CD14-positive monocyte (primary cell): Measurements from ENCODE around the gene CBX5. TPM values are rescaled to one million over a fixed set of nuclear protein-coding genes. Genes with fewer than 3 reads are reported as not detected.

Experiments
- DNase-seq, 3 donors: peaks; one replicate each; pipeline ENCODE4 v3.0.0-alpha.2; 2011 to 2022
- H2AFZ ChIP-seq: 2 replicates; pipeline ENCODE4 v1.6.0; 2012; ENCODE audit warnings: mild to moderate bottlenecking, low read depth, low read length, inconsistent platforms; ENCODE audit not compliant: insufficient read depth, poor library complexity, severe bottlenecking
- H3K27ac ChIP-seq, 2 donors: 1 replicate in 1 of 2; 2 replicates in 1 of 2; pipeline ENCODE4 v1.5.1; 2012 to 2013; ENCODE audit warnings: low read length in 2 of 2, control low read depth in 1 of 2, inconsistent platforms in 1 of 2, low read depth in 1 of 2, mild to moderate bottlenecking in 1 of 2
- H3K27me3 ChIP-seq, 2 donors: one replicate each; pipeline versions ENCODE4 v1.6.0 to v1.6.1; 2011 to 2013; ENCODE audit warnings: low read length in 2 of 2; ENCODE audit not compliant: control insufficient read depth in 2 of 2, insufficient read depth in 2 of 2
- H3K36me3 ChIP-seq, 2 donors: replicated peaks in 1 of 2; 1 replicate in 1 of 2; 2 replicates in 1 of 2; pipeline versions ENCODE4 v1.5.1 to v1.6.1; 2012 to 2013; ENCODE audit warnings: low read length in 2 of 2, control low read depth in 1 of 2, inconsistent platforms in 1 of 2, mild to moderate bottlenecking in 1 of 2; ENCODE audit not compliant: insufficient read depth in 2 of 2, control insufficient read depth in 1 of 2
- H3K4me1 ChIP-seq, 2 donors: 1 replicate in 1 of 2; 2 replicates in 1 of 2; pipeline versions ENCODE4 v1.5.1 to v1.6.1; 2012 to 2013; ENCODE audit warnings: low read length in 2 of 2, control low read depth in 1 of 2, inconsistent platforms in 1 of 2, mild to moderate bottlenecking in 1 of 2, moderate library complexity in 1 of 2; ENCODE audit not compliant: insufficient read depth in 2 of 2, control insufficient read depth in 1 of 2
- H3K4me2 ChIP-seq: replicated peaks from 2 replicates; pipeline ENCODE3; 2012; ENCODE audit warnings: low read length, moderate library complexity, mild to moderate bottlenecking; ENCODE audit not compliant: poor library complexity, severe bottlenecking; ENCODE audit errors: extremely low read depth
- H3K4me3 ChIP-seq, 3 experiments: fragments of 200-600 bp in 1 of 3; sonication (generic) in 1 of 3; replicated peaks in 1 of 3; 1 replicate in 2 of 3; 2 replicates in 1 of 3; pipeline ENCODE4 v1.5.1; 2011 to 2013; ENCODE audit warnings: low read length in 3 of 3, mild to moderate bottlenecking in 3 of 3, control low read depth in 2 of 3, low read depth in 2 of 3, inconsistent platforms in 1 of 3, moderate library complexity in 1 of 3
- H3K79me2 ChIP-seq: 2 replicates; pipeline ENCODE4 v1.6.0; 2012; ENCODE audit warnings: mild to moderate bottlenecking, control low read depth, inconsistent platforms, low read length, moderate library complexity; ENCODE audit not compliant: insufficient read depth
- H3K9ac ChIP-seq: 2 replicates; pipeline ENCODE4 v1.6.0; 2017; ENCODE audit warnings: low read length, mild to moderate bottlenecking; ENCODE audit not compliant: insufficient read depth, poor library complexity, severe bottlenecking
- H3K9me3 ChIP-seq, 2 donors: replicated peaks in 1 of 2; 1 replicate in 1 of 2; 2 replicates in 1 of 2; pipeline versions ENCODE4 v1.5.1 to v1.6.1; 2012 to 2013; ENCODE audit warnings: low read length in 2 of 2, control low read depth in 1 of 2; ENCODE audit not compliant: control insufficient read depth in 1 of 2, insufficient read depth in 1 of 2
- H4K20me1 ChIP-seq: 2 replicates; pipeline ENCODE4 v1.6.0; 2012; ENCODE audit warnings: mild to moderate bottlenecking, low read length, control low read depth, moderate library complexity; ENCODE audit not compliant: insufficient read depth
- H3K27ac Mint-ChIP-seq, 7 donors: one replicate each; pipeline ENCODE4 v1.8.0; 2020; ENCODE audit warnings: mild to moderate bottlenecking in 7 of 7, mixed read lengths in 7 of 7, moderate library complexity in 6 of 7, inconsistent platforms in 2 of 7
- H3K27me3 Mint-ChIP-seq, 3 donors: one replicate each; pipeline ENCODE4 v1.8.0; 2021 to 2022; ENCODE audit warnings: low read depth in 3 of 3, mild to moderate bottlenecking in 3 of 3, mixed read lengths in 3 of 3, moderate library complexity in 3 of 3, inconsistent platforms in 1 of 3
- H3K36me3 Mint-ChIP-seq, 2 donors: one replicate each; pipeline ENCODE4 v1.8.0; 2020; ENCODE audit warnings: mixed read lengths in 2 of 2, inconsistent platforms in 1 of 2, mild to moderate bottlenecking in 1 of 2
- H3K4me1 Mint-ChIP-seq: one replicate; pipeline ENCODE4 v1.8.0; 2020; ENCODE audit warnings: mild to moderate bottlenecking, mixed read lengths
- H3K4me3 Mint-ChIP-seq, 2 donors: one replicate each; pipeline ENCODE4 v1.8.0; 2020; ENCODE audit warnings: mild to moderate bottlenecking in 2 of 2, mixed read lengths in 2 of 2, moderate library complexity in 1 of 2
- H3K9me3 Mint-ChIP-seq, 7 donors: one replicate each; pipeline ENCODE4 v1.8.0; 2020 to 2022; ENCODE audit warnings: mixed read lengths in 7 of 7, mild to moderate bottlenecking in 6 of 7, moderate library complexity in 6 of 7, inconsistent platforms in 2 of 7
- WGBS: methylation state at CpG from one replicate; pipeline ENCODE4 v1.1.5; 2013; ENCODE audit warnings: missing lambda C conversion rate; ENCODE audit not compliant: insufficient coverage; 5-methylcytosine and 5-hydroxymethylcytosine counted together
- intact Hi-C, 2 donors: fragments of 100-400 bp; cut with micrococcal nuclease; formaldehyde crosslinking; loops; one replicate each; pipeline versions ENCODE4 v1.15.0 to v1.15.1; 2023
- polyA plus RNA-seq, 3 donors: library from polyadenylated mRNA; depleted of rRNA in 1 of 3; unstranded in 2 of 3; stranded (reverse) in 1 of 3; fragments of 300-500 nt in 2 of 3; fragments of >200 nt in 1 of 3; fragmentation: Illumina TruSeq in 2 of 3; gene quantifications; 1 replicate in 2 of 3; 2 replicates in 1 of 3; pipeline ENCODE4 v1.2.3, GENCODE V29; 2012 to 2021
- TF ChIP-seq, protein P1 (sequence below): fragments of 200-600 bp; IDR thresholded peaks from one replicate; pipeline ENCODE4 v1.8.0; 2022; ENCODE audit warnings: antibody characterized with exemption, mild to moderate bottlenecking

CBX5 gene
- polyA plus RNA-seq, 3 donors: 2.9 to 5.4 (median 4.8) TPM

- H2AFZ ChIP-seq: no peak overlapping the region
- no peak overlapping the region for H3K4me2 ChIP-seq
- H3K27ac Mint-ChIP-seq: no peak overlapping the region
- TF ChIP-seq, protein P1, sequence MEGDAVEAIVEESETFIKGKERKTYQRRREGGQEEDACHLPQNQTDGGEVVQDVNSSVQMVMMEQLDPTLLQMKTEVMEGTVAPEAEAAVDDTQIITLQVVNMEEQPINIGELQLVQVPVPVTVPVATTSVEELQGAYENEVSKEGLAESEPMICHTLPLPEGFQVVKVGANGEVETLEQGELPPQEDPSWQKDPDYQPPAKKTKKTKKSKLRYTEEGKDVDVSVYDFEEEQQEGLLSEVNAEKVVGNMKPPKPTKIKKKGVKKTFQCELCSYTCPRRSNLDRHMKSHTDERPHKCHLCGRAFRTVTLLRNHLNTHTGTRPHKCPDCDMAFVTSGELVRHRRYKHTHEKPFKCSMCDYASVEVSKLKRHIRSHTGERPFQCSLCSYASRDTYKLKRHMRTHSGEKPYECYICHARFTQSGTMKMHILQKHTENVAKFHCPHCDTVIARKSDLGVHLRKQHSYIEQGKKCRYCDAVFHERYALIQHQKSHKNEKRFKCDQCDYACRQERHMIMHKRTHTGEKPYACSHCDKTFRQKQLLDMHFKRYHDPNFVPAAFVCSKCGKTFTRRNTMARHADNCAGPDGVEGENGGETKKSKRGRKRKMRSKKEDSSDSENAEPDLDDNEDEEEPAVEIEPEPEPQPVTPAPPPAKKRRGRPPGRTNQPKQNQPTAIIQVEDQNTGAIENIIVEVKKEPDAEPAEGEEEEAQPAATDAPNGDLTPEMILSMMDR: no peak
- WGBS: 97% methylated on average over 5 of the region's 5 CpGs
- intact Hi-C loops: no loop called here
- peaks cover 0 to 3% (median 0%) of the 10 kb centered on the region in 7 donors for H3K9me3 Mint-ChIP-seq
- H3K36me3 ChIP-seq: no peaks in the 10 kb centered on the region
- peak overlapping the region in 1 of 2 donors; percentile 27 for H3K4me3 Mint-ChIP-seq
- H3K4me1 Mint-ChIP-seq: peaks cover 6% of the 10 kb centered on the region
- H3K27me3 Mint-ChIP-seq: peaks cover 59 to 71% (median 60%) of the 10 kb centered on the region in 3 donors
- no peaks in the 10 kb centered on the region for H3K36me3 Mint-ChIP-seq
- H3K27me3 ChIP-seq: peaks cover 8 to 46% of the 10 kb centered on the region in 2 donors
- no peaks in the 10 kb centered on the region for H3K79me2 ChIP-seq
- no peak overlapping the region for H3K27ac ChIP-seq
- no peak overlapping the region for H3K4me3 ChIP-seq
- no peaks in the 10 kb centered on the region for H4K20me1 ChIP-seq
- H3K9ac ChIP-seq: no peak overlapping the region
- peaks cover 6 to 11% of the 10 kb centered on the region in 2 donors for H3K4me1 ChIP-seq
- no peaks in the 10 kb centered on the region for H3K9me3 ChIP-seq
- DNase-seq: no peak
These were observed 69.5 kb downstream of the CBX5 start for GRCh38 chr12:54210400-54210790.

DNA sequence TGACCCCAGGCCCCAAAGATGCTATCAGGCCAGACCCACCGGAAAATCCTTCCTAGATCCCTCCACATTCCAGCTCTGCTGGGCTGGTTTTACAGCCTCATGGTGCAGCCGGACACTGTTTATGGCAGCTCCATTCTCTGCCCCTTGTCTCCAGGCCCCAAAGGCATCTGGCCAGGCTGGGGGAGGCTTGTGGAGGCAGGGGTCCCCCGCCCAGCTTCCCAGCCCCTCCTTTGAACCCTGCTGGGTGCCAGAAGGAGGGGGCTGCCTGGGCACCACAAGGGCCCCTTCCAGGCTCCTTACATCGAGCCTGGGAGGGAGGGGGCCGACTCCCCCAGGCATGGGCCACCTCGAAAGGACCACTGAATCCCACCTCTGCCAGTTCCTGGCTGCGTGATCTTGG lies 71.3 kb downstream of the CBX5 start:
- Mint-ChIP-seq H3K4me3 (peak overlapping the region in 1 of 2 donors; percentile 33), H3K4me1 (no peaks in the 10 kb centered on the region), H3K36me3 (no peaks in the 10 kb centered on the region), H3K27ac (no peak overlapping the region), H3K27me3 (peaks cover 61 to 74% (median 71%) of the 10 kb centered on the region in 3 donors), H3K9me3 (peaks cover 0 to 3% (median 0%) of the 10 kb centered on the region in 7 donors)
- H3K36me3 ChIP-seq: no peaks in the 10 kb centered on the region
- no peak overlapping the region for H2AFZ ChIP-seq
- no peak overlapping the region for H3K27ac ChIP-seq
- H3K9me3 ChIP-seq: no peaks in the 10 kb centered on the region
- WGBS: 20% methylated on average over 1 of the region's 7 CpGs
- H3K4me3 ChIP-seq: no peak overlapping the region
- DNase-seq: no peak
- no peaks in the 10 kb centered on the region for H3K79me2 ChIP-seq
- H3K27me3 ChIP-seq: peaks cover 8 to 57% of the 10 kb centered on the region in 2 donors
- no peaks in the 10 kb centered on the region for H3K4me1 ChIP-seq
- no peak overlapping the region for H3K4me2 ChIP-seq
- intact Hi-C loops: loop anchor here in 1 of 2 donors (10.0 kb wide), 1 partner anchor 504 kb away; no protein-coding TSS in a partner anchor
- TF ChIP-seq, protein P1: no peak
- no peak overlapping the region for H3K9ac ChIP-seq
- H4K20me1 ChIP-seq: no peaks in the 10 kb centered on the region
